GM19455 (cell line): Measurements from ENCODE around the gene HTRA1.

Experiments
- ATAC-seq: cut with Tn5 transposase; IDR thresholded peaks from one replicate; pipeline ENCODE4 v1.9.1; 2021; ENCODE audit not compliant: unreplicated experiment

The HTRA1 gene

GRCh38 chr10:122514045-122514840 lies 52.9 kb downstream of the HTRA1 start:
- ATAC-seq, result no peak

DNA sequence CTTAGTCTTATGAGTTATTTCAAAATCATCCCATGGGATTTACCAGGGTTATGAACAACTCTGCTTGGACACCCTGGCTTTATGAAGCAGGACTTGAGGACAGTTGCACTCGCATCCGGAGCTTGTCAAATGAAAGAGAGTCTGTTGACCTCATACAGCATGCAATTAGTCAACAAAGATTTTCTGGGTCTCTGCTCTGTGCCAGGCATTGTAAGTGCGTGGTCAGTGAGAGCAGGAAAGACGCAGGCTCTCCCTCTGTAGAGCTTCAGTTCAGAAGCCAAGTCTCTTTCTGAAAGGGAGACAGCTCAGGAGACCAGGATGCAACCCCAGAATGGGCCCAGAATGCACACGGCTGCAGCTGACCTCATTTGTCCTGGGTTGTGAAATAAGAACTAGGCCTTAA lies 53.7 kb downstream of the HTRA1 start:
- ATAC-seq, result no peak

- ATAC-seq, result no peak
Observed at GRCh38 chr10:122515588-122516231, 54.4 kb downstream of the HTRA1 start.

GRCh38 chr10:122516734-122517133 lies 55.4 kb downstream of the HTRA1 start:
- no peak for ATAC-seq

DNA sequence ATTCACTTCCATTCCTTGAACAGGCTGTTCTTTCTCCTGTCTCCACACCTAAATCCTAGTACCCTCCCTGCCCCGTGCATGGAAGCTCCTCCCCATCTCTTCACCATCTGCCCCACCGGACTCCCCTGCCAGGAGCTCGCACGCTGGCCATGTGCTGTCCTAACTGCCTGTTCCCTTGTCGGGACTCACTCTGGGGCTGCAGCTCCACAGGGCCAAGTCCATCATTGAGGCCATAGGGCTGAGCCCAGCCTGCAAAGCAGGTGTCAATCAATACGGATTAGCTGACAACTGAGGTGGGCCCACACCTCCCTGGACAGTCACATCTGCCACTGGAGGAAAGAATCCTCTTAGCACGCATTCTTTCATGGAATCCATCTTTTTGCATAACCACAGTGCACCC lies 57.8 kb downstream of the HTRA1 start:
- no peak for ATAC-seq

DNA sequence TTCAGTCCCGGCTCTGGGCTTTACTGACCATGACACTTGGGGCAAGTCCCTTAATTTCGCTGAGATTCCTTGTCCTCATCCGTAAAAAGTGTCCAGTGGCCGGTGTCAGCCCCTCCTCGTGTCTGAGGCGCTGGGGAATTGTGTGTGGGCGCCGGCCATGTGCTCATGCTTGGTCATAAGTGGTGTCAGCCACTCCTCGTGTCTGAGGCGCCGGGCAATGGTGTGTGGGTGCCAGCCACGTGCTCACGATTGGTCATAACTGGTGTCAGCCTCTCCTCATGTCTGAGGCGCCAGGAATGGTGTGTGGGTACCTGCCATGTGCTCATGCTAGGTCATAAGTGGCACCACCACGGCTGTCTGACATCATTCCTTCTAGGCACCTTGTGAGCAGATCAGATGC lies 58.5 kb downstream of the HTRA1 start:
- ATAC-seq, result no peak

DNA sequence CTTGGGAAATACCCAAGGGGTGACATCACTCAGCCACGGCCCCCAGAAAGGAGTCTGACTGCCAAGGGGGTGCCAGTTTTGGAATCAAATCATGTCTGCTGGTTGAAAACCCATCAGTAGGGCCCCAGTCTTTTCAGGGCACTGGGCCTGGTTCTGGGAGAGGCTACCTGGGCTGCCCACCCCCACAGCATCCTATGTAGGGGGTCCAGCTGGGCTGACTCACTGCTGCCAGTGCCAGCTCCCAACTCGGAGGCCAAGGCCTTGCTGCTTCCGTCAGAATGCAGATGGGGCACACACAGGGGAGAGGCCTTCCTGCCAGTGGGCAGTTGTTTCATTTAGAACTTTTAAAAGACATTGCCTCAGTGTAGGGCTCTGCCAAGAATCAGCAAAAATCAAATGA lies 59.7 kb downstream of the HTRA1 start:
- no peak for ATAC-seq

DNA sequence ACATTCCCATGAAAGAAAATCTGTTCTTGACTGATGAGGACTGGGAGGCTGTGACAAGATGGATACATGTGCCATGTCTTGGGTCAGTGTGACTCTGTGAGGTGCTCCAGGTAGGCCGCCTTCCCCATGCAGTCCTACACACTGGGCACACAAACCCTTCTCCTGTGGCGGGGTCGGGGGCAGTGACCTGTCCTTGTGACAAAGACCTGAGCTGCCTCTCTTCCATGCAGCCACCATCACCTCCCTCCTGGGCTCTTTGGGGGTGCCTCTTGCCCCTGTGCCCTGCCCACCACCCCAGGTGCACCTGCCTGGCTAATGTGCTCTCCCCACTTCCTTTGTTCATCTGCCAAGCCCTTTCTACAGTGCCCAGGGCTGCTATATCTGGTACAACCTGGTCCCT lies 63.5 kb downstream of the HTRA1 start:
- no peak for ATAC-seq

GRCh38 chr10:122525788-122526187 lies 64.4 kb downstream of the HTRA1 start:
- no peak for ATAC-seq

DNA sequence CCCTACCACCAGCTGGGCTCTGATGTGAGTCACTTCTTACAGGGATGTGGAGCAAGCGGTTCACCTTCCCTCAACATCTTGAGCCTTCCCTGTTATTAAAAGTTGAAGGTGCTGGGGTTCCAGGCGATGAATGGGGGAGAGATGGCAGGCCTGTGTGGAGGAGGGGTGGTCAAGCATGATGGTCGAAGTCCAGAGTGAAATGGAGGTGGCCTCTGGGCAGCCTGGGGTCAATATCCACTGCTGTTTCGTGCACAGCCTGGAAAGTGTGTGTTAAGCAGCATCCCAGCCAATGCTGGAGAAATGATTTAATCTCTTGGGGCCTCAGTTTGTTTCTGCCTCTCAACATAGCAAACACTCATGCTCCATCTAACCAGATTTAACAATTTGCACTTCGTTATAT lies 65.5 kb downstream of the HTRA1 start:
- ATAC-seq, result no peak

GRCh38 chr10:122530177-122530576 lies 68.8 kb downstream of the HTRA1 start:
- ATAC-seq, result no peak

GRCh38 chr10:122531261-122531660 lies 69.9 kb downstream of the HTRA1 start:
- no peak for ATAC-seq

DNA sequence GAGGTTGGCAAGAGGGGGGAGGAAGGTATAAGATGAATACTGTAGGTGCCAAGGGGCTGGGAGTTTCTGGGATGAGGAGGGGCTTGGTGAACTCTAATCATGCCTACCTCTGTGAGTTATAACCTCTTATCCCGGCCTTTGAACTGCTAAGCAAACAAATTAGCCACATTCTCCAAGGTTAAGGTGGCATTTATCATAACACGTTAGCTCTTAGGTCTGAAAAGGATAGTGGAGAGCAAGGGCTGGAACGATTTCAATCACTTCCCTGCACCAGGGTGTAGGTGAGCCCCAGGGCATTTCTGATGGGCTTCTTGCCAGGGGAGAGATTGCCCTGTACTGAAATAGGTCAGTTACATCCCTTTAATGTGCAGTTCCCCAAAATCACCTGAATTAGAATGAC lies 70.6 kb downstream of the HTRA1 start:
- ATAC-seq, result no peak

DNA sequence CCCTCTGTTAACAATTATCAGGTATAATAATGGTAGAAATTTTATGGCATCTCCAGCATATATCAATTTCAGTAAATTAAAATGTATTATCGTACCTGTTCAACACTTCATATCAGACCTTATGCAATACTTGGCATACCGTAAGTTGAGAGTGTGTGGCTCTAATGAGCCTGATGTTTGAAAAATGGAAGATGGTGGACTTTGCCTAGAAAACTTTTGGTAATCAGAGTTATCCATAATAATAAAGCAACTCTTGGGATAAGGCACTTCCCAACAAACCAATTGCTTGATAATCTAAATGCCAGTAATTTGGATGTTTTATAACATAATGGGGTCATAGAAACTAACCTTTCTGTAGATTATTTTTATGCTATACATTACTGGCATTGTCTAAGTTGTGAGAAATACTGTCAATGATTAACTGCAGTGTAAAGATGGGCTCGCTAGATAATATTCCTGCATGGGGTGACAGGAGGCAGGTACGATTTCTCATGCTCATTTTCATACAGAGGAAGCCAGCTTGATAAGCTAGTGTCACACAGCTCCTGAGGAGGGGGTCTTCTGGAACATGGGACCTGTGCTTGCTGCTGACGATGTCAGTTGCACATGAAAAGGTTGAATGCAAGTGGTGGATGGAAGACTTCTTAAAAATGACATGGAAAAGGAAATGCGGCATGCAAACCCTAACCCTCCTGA lies 71.4 kb downstream of the HTRA1 start:
- no peak for ATAC-seq

- no peak for ATAC-seq
Observed at GRCh38 chr10:122537545-122537944, 76.2 kb downstream of the HTRA1 start.

- no peak for ATAC-seq
Observed at GRCh38 chr10:122541541-122542002, 80.2 kb downstream of the HTRA1 start.

GRCh38 chr10:122543676-122544445 lies 82.5 kb downstream of the HTRA1 start:
- no peak for ATAC-seq

DNA sequence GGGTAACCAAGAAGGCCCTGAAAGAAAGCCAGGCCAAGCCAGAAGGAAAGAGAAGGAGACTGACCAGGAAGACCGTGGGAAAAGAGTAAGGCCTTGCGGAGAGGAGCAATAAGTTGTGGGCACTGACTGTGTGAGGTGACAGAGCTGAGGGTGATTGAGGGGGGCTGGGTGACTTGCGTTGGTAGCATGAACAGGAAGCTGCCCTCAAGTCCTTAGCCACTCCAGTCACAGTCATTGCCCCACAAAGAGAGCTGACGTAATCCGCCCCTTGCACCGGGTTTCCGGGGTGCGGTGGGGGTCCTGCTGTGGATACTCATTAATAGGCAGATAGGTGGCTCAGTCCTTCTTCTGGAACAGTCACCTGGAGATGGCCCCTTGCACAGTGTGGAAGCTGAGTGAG lies 83.1 kb downstream of the HTRA1 start:
- no peak for ATAC-seq

- ATAC-seq, result no peak
Observed at GRCh38 chr10:122546242-122546641, 84.9 kb downstream of the HTRA1 start.

DNA sequence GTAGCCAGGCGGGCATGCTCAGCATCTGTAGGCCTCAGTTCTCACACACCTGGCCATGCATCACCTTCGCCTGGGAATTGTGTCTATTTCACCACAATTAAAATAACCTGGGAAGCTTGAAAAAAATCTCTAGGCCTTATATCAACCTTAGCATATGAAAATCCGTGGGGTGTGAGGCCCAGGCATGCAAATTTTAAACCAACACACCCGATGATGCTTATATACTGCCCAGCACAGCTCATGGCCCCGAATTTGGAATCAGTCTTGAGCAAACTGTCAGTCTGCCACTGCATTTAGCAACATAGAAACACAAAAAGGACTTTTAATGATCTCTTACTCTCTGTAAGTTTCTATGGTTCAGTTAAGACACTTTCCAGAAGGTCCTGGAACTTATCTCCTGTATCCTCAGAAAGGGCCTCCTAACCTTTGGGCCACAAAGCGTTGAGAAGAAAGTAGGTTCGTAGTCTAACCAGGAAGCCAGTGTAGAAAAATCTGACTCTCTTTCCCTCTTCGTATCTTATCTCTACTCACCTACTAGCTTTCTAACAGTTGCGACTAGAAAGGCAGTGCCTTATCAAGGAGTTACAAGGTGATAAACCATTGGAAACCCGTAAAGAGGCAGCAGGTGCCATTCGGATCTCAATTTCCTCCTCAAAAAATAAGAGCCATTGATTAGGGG lies 87.2 kb downstream of the HTRA1 start:
- ATAC-seq, result no peak

GRCh38 chr10:122549636-122550035 lies 88.3 kb downstream of the HTRA1 start:
- ATAC-seq, result no peak
